ENCODE data around the gene CSF3.

DNA sequence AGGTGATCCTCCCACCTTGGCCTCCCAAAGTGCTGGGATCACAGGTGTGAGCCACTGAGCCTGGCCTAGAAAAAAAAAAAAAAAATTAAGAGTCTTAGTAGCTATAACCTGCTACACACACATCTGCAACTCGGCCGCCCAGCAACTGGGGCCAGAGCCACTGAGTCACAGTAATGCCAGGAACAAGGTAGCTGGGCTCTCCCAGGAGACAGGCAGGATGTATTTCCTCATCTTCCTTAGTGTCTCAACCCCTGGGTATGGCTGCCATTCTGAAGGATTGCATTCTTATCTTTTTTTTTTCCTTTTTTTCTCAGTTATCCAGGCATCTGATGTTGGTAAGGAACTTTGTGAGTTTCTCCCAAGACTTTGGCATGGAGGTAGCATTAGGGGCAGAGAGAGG, 41.7 kb upstream of the CSF3 start:
- TF ChIP-seq, protein P1, sequence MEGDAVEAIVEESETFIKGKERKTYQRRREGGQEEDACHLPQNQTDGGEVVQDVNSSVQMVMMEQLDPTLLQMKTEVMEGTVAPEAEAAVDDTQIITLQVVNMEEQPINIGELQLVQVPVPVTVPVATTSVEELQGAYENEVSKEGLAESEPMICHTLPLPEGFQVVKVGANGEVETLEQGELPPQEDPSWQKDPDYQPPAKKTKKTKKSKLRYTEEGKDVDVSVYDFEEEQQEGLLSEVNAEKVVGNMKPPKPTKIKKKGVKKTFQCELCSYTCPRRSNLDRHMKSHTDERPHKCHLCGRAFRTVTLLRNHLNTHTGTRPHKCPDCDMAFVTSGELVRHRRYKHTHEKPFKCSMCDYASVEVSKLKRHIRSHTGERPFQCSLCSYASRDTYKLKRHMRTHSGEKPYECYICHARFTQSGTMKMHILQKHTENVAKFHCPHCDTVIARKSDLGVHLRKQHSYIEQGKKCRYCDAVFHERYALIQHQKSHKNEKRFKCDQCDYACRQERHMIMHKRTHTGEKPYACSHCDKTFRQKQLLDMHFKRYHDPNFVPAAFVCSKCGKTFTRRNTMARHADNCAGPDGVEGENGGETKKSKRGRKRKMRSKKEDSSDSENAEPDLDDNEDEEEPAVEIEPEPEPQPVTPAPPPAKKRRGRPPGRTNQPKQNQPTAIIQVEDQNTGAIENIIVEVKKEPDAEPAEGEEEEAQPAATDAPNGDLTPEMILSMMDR (IDR thresholded peaks at IDR 0.05) = no peak
- no peak for TF ChIP-seq POLR2A (IDR thresholded peaks at IDR 0.05)

Measured in thyroid gland (tissue), 4 donors.